Chondrocyte (in vitro differentiated cells): ENCODE results near the gene CMTM2. TPM values are rescaled to one million over a fixed set of nuclear protein-coding genes. Genes with fewer than 3 reads are reported as not detected.

Experiments used
- DNase-seq: peaks from one replicate; pipeline ENCODE4 v3.0.0; 2021; ENCODE audit warnings: mixed read lengths, low spot score
- H3K27ac Mint-ChIP-seq: one replicate; pipeline ENCODE4 v1.8.0; 2021; ENCODE audit warnings: mild to moderate bottlenecking, moderate library complexity, mixed read lengths; ENCODE audit not compliant: unreplicated experiment
- H3K27me3 Mint-ChIP-seq: 2 replicates; pipeline ENCODE4 v1.8.0; 2021; ENCODE audit warnings: low read depth, mixed read lengths
- H3K36me3 Mint-ChIP-seq: 2 replicates; pipeline ENCODE4 v1.8.0; 2021; ENCODE audit warnings: low read depth, mixed read lengths
- H3K4me1 Mint-ChIP-seq: 2 replicates; pipeline ENCODE4 v1.8.0; 2021; ENCODE audit warnings: low read depth, mild to moderate bottlenecking, mixed read lengths
- H3K4me3 Mint-ChIP-seq: one replicate; pipeline ENCODE4 v1.8.0; 2021; ENCODE audit warnings: mild to moderate bottlenecking, moderate library complexity, mixed read lengths; ENCODE audit not compliant: unreplicated experiment
- H3K9me3 Mint-ChIP-seq: 2 replicates; pipeline ENCODE4 v1.8.0; 2021; ENCODE audit warnings: low read depth, mixed read lengths
- CTCF ChIP-seq: fragments of 200-600 bp; sonication (generic); IDR thresholded peaks from 2 replicates; pipeline ENCODE4 v1.5.0; 2021; ENCODE audit warnings: antibody characterized with exemption, mild to moderate bottlenecking, moderate library complexity
- total RNA-seq: library from RNA; stranded (reverse); gene quantifications from 3 replicates; pipeline ENCODE4 v1.2.1, GENCODE V29; 2021

CMTM2 gene
- total RNA-seq, 1 donor from 2014 or later: not detected

- H3K4me1 Mint-ChIP-seq: peaks cover 72% of the 10 kb centered on the region
These were observed 27.9 kb upstream of the CMTM2 start for GRCh38 chr16:66551348-66551759.

GRCh38 chr16:66551788-66552285 lies 27.4 kb upstream of the CMTM2 start:
- Mint-ChIP-seq H3K27me3 (no peaks in the 10 kb centered on the region), H3K4me3 (peak overlapping the region; percentile 92), H3K4me1 (peaks cover 72% of the 10 kb centered on the region), H3K36me3 (peaks cover 5% of the 10 kb centered on the region), H3K9me3 (no peaks in the 10 kb centered on the region), H3K27ac (peak overlapping the region; percentile 82)
- no peak for DNase-seq
- no peak for TF ChIP-seq CTCF

More at GRCh38 chr16:66551348-66551759, 27.9 kb upstream of the CMTM2 start:
- Mint-ChIP-seq H3K36me3 (peaks cover 5% of the 10 kb centered on the region), H3K27ac (peak overlapping the region; percentile 82), H3K27me3 (no peaks in the 10 kb centered on the region), H3K4me3 (peak overlapping the region; percentile 92), H3K9me3 (no peaks in the 10 kb centered on the region)
- TF ChIP-seq CTCF: peak; percentile 40
- DNase-seq: no peak

- H3K27me3 Mint-ChIP-seq: no peaks in the 10 kb centered on the region
- peaks cover 5% of the 10 kb centered on the region for H3K36me3 Mint-ChIP-seq
- H3K4me3 Mint-ChIP-seq: peak within 1 kb of the TSS; percentile 92
- DNase-seq: no peak
- H3K4me1 Mint-ChIP-seq: peaks cover 69% of the 10 kb centered on the region
- H3K9me3 Mint-ChIP-seq: no peaks in the 10 kb centered on the region
- no peak for TF ChIP-seq CTCF
- H3K27ac Mint-ChIP-seq: peak within 1 kb of the TSS; percentile 82
These were observed 26.7 kb upstream of the CMTM2 start, which contains the start of gene CKLF for GRCh38 chr16:66552286-66553177. TSS of gene CKLF (plus strand) at chr16:66552576. CDS start at chr16:66552716, 140 bp downstream.

GRCh38 chr16:66553223-66553622 lies 26.0 kb upstream of the CMTM2 start:
- peaks cover 65% of the 10 kb centered on the region for H3K4me1 Mint-ChIP-seq
- no peaks in the 10 kb centered on the region for H3K9me3 Mint-ChIP-seq
- peaks cover 5% of the 10 kb centered on the region for H3K36me3 Mint-ChIP-seq
- TF ChIP-seq CTCF: no peak
- peak overlapping the region; percentile 92 for H3K4me3 Mint-ChIP-seq
- no peaks in the 10 kb centered on the region for H3K27me3 Mint-ChIP-seq
- peak overlapping the region; percentile 63 for H3K27ac Mint-ChIP-seq
- DNase-seq: no peak

- peaks cover 57% of the 10 kb centered on the region for H3K4me1 Mint-ChIP-seq
These were observed 25.2 kb upstream of the CMTM2 start for GRCh38 chr16:66554021-66554420.

More at GRCh38 chr16:66554021-66554420, 25.2 kb upstream of the CMTM2 start:
- TF ChIP-seq CTCF: no peak
- H3K4me3 Mint-ChIP-seq: peak overlapping the region; percentile 92
- H3K27me3 Mint-ChIP-seq: no peaks in the 10 kb centered on the region
- H3K36me3 Mint-ChIP-seq: peaks cover 5% of the 10 kb centered on the region
- no peaks in the 10 kb centered on the region for H3K9me3 Mint-ChIP-seq
- H3K27ac Mint-ChIP-seq: no peak overlapping the region
- DNase-seq: no peak
